Smooth muscle cell (in vitro differentiated cells): ENCODE measurements around the gene ELFN2. TPM values are rescaled to one million over a fixed set of nuclear protein-coding genes. Genes with fewer than 3 reads are reported as not detected.

Experiments used
- DNase-seq: peaks from one replicate; lab custom pipeline; 2025; ENCODE audit not compliant: unreplicated experiment; lab: John Stamatoyannopoulos, UW
- H2AFZ ChIP-seq: fragments of 200-600 bp; sonication (generic); 2 replicates; pipeline ENCODE4 v1.6.0; 2016; ENCODE audit warnings: antibody characterized with exemption, low read depth, mild to moderate bottlenecking
- H3F3A ChIP-seq: fragments of 200-600 bp; sonication (generic); 2 replicates; pipeline ENCODE4 v1.6.0; 2017; ENCODE audit warnings: antibody characterized with exemption, low read depth
- H3K27ac ChIP-seq: fragments of 200-600 bp; sonication (generic); 2 replicates; pipeline ENCODE4 v1.5.1; 2016; ENCODE audit warnings: low read depth, mild to moderate bottlenecking
- H3K27me3 ChIP-seq: fragments of 200-600 bp; sonication (generic); 2 replicates; pipeline ENCODE4 v1.6.1; 2016; ENCODE audit warnings: low read depth, mild to moderate bottlenecking
- H3K36me3 ChIP-seq: fragments of 200-600 bp; sonication (generic); 2 replicates; pipeline ENCODE4 v1.5.1; 2016; ENCODE audit warnings: low read depth
- H3K4me1 ChIP-seq: fragments of 200-600 bp; sonication (generic); 2 replicates; pipeline ENCODE4 v1.5.1; 2016; ENCODE audit warnings: low read depth
- H3K4me2 ChIP-seq: fragments of 200-600 bp; sonication (generic); 2 replicates; pipeline ENCODE4 v1.6.0; 2016; ENCODE audit warnings: mild to moderate bottlenecking
- H3K4me3 ChIP-seq: fragments of 200-600 bp; sonication (generic); 2 replicates; pipeline ENCODE4 v1.5.1; 2016; ENCODE audit warnings: mild to moderate bottlenecking
- H3K79me2 ChIP-seq: fragments of 200-600 bp; sonication (generic); 2 replicates; pipeline ENCODE4 v1.6.0; 2016; ENCODE audit warnings: low read depth, mild to moderate bottlenecking
- H3K9ac ChIP-seq: fragments of 200-600 bp; sonication (generic); 2 replicates; pipeline ENCODE4 v1.6.0; 2016; ENCODE audit warnings: low read depth
- H3K9me3 ChIP-seq: fragments of 200-600 bp; sonication (generic); replicated peaks from 2 replicates; pipeline ENCODE4 v1.5.1; 2016; ENCODE audit warnings: low read depth
- H4K20me1 ChIP-seq: fragments of 200-600 bp; sonication (generic); 2 replicates; pipeline ENCODE4 v1.6.0; 2016; ENCODE audit warnings: low read depth
- WGBS: methylation state at CpG from one replicate; pipeline ENCODE4 v1.1.7; 2016; ENCODE audit warnings: low lambda C conversion rate; 5-methylcytosine and 5-hydroxymethylcytosine counted together
- polyA plus RNA-seq: library from polyadenylated mRNA; unstranded; fragments of >200 nt; fragmentation: Nextera tagmentation; extraction: Ambion mirVana; gene quantifications from 2 replicates; pipeline ENCODE4 v1.2.1, GENCODE V29; 2016
- total RNA-seq: library from RNA; depleted of rRNA; stranded (reverse); fragments of >200 nt; gene quantifications from 2 replicates; pipeline ENCODE4 v1.2.3, GENCODE V29; 2014
- TF ChIP-seq, protein P1 (sequence below): fragments of 200-600 bp; sonication (generic); IDR thresholded peaks from 2 replicates; pipeline ENCODE4 v1.5.1; 2017; ENCODE audit warnings: borderline replicate concordance, mild to moderate bottlenecking, antibody characterized with exemption; ENCODE audit not compliant: insufficient read depth, poor library complexity, severe bottlenecking

The ELFN2 gene
- total and polyA plus RNA-seq, 2 experiments from 2014 or later, result 0.63 to 1.3 TPM

GRCh38 chr22:37349043-37349814 lies 78.0 kb downstream of the ELFN2 start:
- Histone ChIP-seq H3K4me2 (no peak overlapping the region), H4K20me1 (no peaks in the 10 kb centered on the region), H3F3A (peaks cover 5% of the 10 kb centered on the region), H3K79me2 (no peaks in the 10 kb centered on the region), H2AFZ (no peak overlapping the region), H3K4me1 (no peaks in the 10 kb centered on the region), H3K36me3 (no peaks in the 10 kb centered on the region), H3K9ac (no peak overlapping the region), H3K27ac (no peak overlapping the region), H3K9me3 (no peaks in the 10 kb centered on the region), H3K27me3 (peaks cover 6% of the 10 kb centered on the region), H3K4me3 (no peak overlapping the region)
- 92% methylated on average over 18 of the region's 19 CpGs for WGBS
- DNase-seq, result no peak
- TF ChIP-seq, protein P1, sequence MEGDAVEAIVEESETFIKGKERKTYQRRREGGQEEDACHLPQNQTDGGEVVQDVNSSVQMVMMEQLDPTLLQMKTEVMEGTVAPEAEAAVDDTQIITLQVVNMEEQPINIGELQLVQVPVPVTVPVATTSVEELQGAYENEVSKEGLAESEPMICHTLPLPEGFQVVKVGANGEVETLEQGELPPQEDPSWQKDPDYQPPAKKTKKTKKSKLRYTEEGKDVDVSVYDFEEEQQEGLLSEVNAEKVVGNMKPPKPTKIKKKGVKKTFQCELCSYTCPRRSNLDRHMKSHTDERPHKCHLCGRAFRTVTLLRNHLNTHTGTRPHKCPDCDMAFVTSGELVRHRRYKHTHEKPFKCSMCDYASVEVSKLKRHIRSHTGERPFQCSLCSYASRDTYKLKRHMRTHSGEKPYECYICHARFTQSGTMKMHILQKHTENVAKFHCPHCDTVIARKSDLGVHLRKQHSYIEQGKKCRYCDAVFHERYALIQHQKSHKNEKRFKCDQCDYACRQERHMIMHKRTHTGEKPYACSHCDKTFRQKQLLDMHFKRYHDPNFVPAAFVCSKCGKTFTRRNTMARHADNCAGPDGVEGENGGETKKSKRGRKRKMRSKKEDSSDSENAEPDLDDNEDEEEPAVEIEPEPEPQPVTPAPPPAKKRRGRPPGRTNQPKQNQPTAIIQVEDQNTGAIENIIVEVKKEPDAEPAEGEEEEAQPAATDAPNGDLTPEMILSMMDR, result no peak

DNA sequence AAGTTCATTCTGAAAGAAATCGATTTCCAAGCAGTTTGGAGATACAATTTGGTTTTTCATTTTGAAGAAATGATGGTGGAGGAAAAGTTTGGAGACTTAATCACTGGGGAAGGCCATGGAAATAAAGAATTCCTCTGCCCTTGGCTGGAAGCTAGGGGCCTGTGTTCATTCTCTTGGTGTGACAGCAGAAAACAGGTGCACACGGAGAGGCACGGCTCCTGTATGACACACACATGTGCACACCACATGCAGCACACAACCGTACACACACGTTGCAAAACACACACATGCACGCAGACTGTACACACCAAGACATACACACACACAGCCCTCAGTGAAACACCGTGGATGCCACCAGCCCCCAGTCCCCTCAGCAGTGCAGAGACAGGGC lies 80.8 kb downstream of the ELFN2 start:
- Histone ChIP-seq H3K27ac (no peak overlapping the region), H3K36me3 (no peaks in the 10 kb centered on the region), H3K79me2 (no peaks in the 10 kb centered on the region), H3K4me3 (no peak overlapping the region), H3K9me3 (no peaks in the 10 kb centered on the region), H3K4me1 (no peaks in the 10 kb centered on the region), H3K4me2 (peak overlapping the region; percentile 18), H3K27me3 (peaks cover 4% of the 10 kb centered on the region), H4K20me1 (no peaks in the 10 kb centered on the region), H3K9ac (no peak overlapping the region), H3F3A (peaks cover 5% of the 10 kb centered on the region), H2AFZ (no peak overlapping the region)
- TF ChIP-seq, protein P1, result no peak
- DNase-seq, result no peak
- 89% methylated on average over 7 of the region's 7 CpGs for WGBS

DNA sequence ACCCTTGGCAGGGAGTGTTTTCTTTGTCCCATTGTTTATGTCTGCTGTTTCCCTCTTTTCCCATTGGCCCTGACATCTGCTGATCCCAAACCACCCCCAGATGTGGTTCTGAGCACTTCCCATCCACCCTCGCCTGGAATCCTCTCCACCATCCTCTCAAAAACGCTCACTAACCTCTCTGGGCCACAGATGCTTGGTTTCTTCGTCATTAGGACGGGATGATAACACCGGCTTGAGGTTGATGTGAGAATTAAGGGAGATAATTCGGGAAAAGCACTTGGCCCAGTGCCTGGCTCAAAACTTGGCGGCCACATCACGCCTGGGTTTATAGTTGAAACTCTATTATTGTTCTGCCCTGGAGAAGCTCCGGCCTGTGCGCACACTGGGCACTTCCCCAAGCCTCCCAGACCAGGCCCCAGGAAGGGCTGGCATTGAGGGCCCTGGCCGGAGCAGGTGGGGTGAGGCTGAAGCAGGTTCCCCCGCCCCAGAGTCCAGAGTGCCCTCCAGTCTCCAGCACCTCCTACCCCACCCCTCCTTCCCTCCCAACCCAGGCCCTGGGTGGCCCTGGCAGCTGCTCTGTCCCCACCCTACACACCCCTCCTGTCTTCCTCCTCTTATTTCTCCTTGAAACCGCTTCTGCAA lies 81.3 kb downstream of the ELFN2 start:
- 40% methylated on average over 13 of the region's 13 CpGs for WGBS
- TF ChIP-seq, protein P1, result no peak
- no peak overlapping the region for H3K9ac ChIP-seq
- peaks cover 5% of the 10 kb centered on the region for H3F3A ChIP-seq
- H3K79me2 ChIP-seq, result no peaks in the 10 kb centered on the region
- no peaks in the 10 kb centered on the region for H4K20me1 ChIP-seq
- H3K4me1 ChIP-seq, result no peaks in the 10 kb centered on the region
- H3K27me3 ChIP-seq, result peaks cover 9% of the 10 kb centered on the region
- H3K4me3 ChIP-seq, result no peak overlapping the region
- no peak overlapping the region for H2AFZ ChIP-seq
- H3K4me2 ChIP-seq, result peak overlapping the region; percentile 18
- no peaks in the 10 kb centered on the region for H3K36me3 ChIP-seq
- H3K27ac ChIP-seq, result no peak overlapping the region
- DNase-seq, result no peak
- no peaks in the 10 kb centered on the region for H3K9me3 ChIP-seq
